HEK293 (cell line): ENCODE measurements around the gene METTL16.

ENCODE experiments used
- BCL11A ChIP-seq: fragments of 450-650 bp; formaldehyde crosslinking; IDR thresholded peaks from 2 replicates; pipeline ENCODE4 v1.5.1; 2016; ENCODE audit warnings: low read depth, missing biosample characterization, missing genetic modification characterization
- BCL11B ChIP-seq: fragments of 450-650 bp; formaldehyde crosslinking; IDR thresholded peaks from 2 replicates; pipeline ENCODE4 v1.5.1; 2016; ENCODE audit warnings: low read depth, missing biosample characterization, missing genetic modification characterization
- CTCF ChIP-seq: fragments of 450-650 bp; formaldehyde crosslinking; IDR thresholded peaks from 2 replicates; pipeline ENCODE4 v1.5.1; 2016; ENCODE audit warnings: missing biosample characterization, missing genetic modification characterization
- KLF10 ChIP-seq: fragments of 450-650 bp; IDR thresholded peaks from 2 replicates; pipeline ENCODE4 v1.5.1; 2018; ENCODE audit warnings: missing biosample characterization, mild to moderate bottlenecking, missing genetic modification characterization
- KLF16 ChIP-seq: fragments of 450-650 bp; formaldehyde crosslinking; IDR thresholded peaks from 2 replicates; pipeline ENCODE4 v1.5.1; 2017; ENCODE audit warnings: missing biosample characterization, missing genetic modification characterization
- KLF17 ChIP-seq: fragments of 450-650 bp; formaldehyde crosslinking; IDR thresholded peaks from 2 replicates; pipeline ENCODE4 v1.5.1; 2016; ENCODE audit warnings: missing biosample characterization, missing genetic modification characterization
- KLF9 ChIP-seq: fragments of 450-650 bp; formaldehyde crosslinking; IDR thresholded peaks from 2 replicates; pipeline ENCODE4 v1.5.1; 2016; ENCODE audit warnings: missing biosample characterization, missing genetic modification characterization, low read depth
- OVOL3 ChIP-seq: fragments of 450-650 bp; formaldehyde crosslinking; IDR thresholded peaks from 2 replicates; pipeline ENCODE4 v1.5.1; 2016; ENCODE audit warnings: missing biosample characterization, missing genetic modification characterization
- PRDM1 ChIP-seq: fragments of 450-650 bp; formaldehyde crosslinking; IDR thresholded peaks from 2 replicates; pipeline ENCODE4; 2016; ENCODE audit warnings: missing biosample characterization, missing genetic modification characterization
- PRDM6 ChIP-seq: fragments of 450-650 bp; formaldehyde crosslinking; IDR thresholded peaks from 2 replicates; pipeline ENCODE4 v1.5.1; 2017; ENCODE audit warnings: missing biosample characterization, missing genetic modification characterization
- RBAK ChIP-seq: fragments of 450-650 bp; formaldehyde crosslinking; IDR thresholded peaks from 2 replicates; pipeline ENCODE4 v1.5.1; 2016; ENCODE audit warnings: missing biosample characterization, missing genetic modification characterization
- SALL2 ChIP-seq: fragments of 450-650 bp; formaldehyde crosslinking; IDR thresholded peaks from 2 replicates; pipeline ENCODE4 v1.5.0; 2017; ENCODE audit warnings: missing biosample characterization, mild to moderate bottlenecking, missing genetic modification characterization, borderline replicate concordance
- SCRT1 ChIP-seq: fragments of 450-650 bp; formaldehyde crosslinking; IDR thresholded peaks from 2 replicates; pipeline ENCODE4 v1.5.1; 2016; ENCODE audit warnings: missing biosample characterization, missing genetic modification characterization, borderline replicate concordance
- SETDB1 ChIP-seq: IDR thresholded peaks from one replicate; pipeline ENCODE4 v1.6.1; 2017; ENCODE audit warnings: mild to moderate bottlenecking, low read length, moderate library complexity, mixed read lengths; ENCODE audit not compliant: insufficient read length
- WT1 ChIP-seq: fragments of 450-650 bp; formaldehyde crosslinking; IDR thresholded peaks from 2 replicates; pipeline ENCODE4 v1.5.1; 2016; ENCODE audit warnings: missing biosample characterization, missing genetic modification characterization
- ZBTB20 ChIP-seq: fragments of 450-650 bp; formaldehyde crosslinking; IDR thresholded peaks from 2 replicates; pipeline ENCODE4 v1.5.1; 2016; ENCODE audit warnings: missing biosample characterization, missing genetic modification characterization
- ZEB2 ChIP-seq: fragments of 450-650 bp; formaldehyde crosslinking; IDR thresholded peaks from 2 replicates; pipeline ENCODE4 v1.5.1; 2016; ENCODE audit warnings: missing biosample characterization, missing genetic modification characterization
- ZFP3 ChIP-seq: fragments of 450-650 bp; formaldehyde crosslinking; IDR thresholded peaks from 2 replicates; pipeline ENCODE4 v1.5.1; 2016; ENCODE audit warnings: low read depth, missing biosample characterization, missing genetic modification characterization
- ZFP69B ChIP-seq: fragments of 450-650 bp; formaldehyde crosslinking; IDR thresholded peaks from 2 replicates; pipeline ENCODE4 v1.5.1; 2016; ENCODE audit warnings: missing biosample characterization, missing genetic modification characterization
- ZNF114 ChIP-seq: fragments of 450-650 bp; formaldehyde crosslinking; IDR thresholded peaks from 2 replicates; pipeline ENCODE4 v1.5.0; 2017; ENCODE audit warnings: missing biosample characterization, missing genetic modification characterization
- ZNF174 ChIP-seq: fragments of 450-650 bp; formaldehyde crosslinking; IDR thresholded peaks from 2 replicates; pipeline ENCODE4 v1.5.0; 2017; ENCODE audit warnings: missing biosample characterization, mild to moderate bottlenecking, missing genetic modification characterization
- ZNF175 ChIP-seq: fragments of 450-650 bp; formaldehyde crosslinking; IDR thresholded peaks from 2 replicates; pipeline ENCODE4 v1.5.1; 2016; ENCODE audit warnings: missing biosample characterization, missing genetic modification characterization
- ZNF184 ChIP-seq: fragments of 450-650 bp; IDR thresholded peaks from 2 replicates; pipeline ENCODE4 v1.5.1; 2018; ENCODE audit warnings: missing biosample characterization, mild to moderate bottlenecking, missing genetic modification characterization
- ZNF19 ChIP-seq: fragments of 450-650 bp; formaldehyde crosslinking; IDR thresholded peaks from 2 replicates; pipeline ENCODE4; 2016; ENCODE audit warnings: missing biosample characterization, missing genetic modification characterization, low read depth
- ZNF239 ChIP-seq: fragments of 450-650 bp; formaldehyde crosslinking; IDR thresholded peaks from 2 replicates; pipeline ENCODE4 v1.5.1; 2016; ENCODE audit warnings: missing biosample characterization, missing genetic modification characterization
- ZNF274 ChIP-seq, 2 experiments: fragments of 200-500 bp in 1 of 2; fragments of 450-650 bp in 1 of 2; sonication (Bioruptor generic) in 1 of 2; formaldehyde crosslinking in 1 of 2; IDR thresholded peaks; 2 replicates each; pipeline versions ENCODE4 v1.5.1 to v1.6.1; 2014 to 2016; ENCODE audit warnings: borderline replicate concordance in 1 of 2, inconsistent platforms in 1 of 2, low read length in 1 of 2, missing biosample characterization in 1 of 2, missing genetic modification characterization in 1 of 2
- ZNF324 ChIP-seq: fragments of 450-650 bp; formaldehyde crosslinking; IDR thresholded peaks from 2 replicates; pipeline ENCODE4 v1.5.1; 2016; ENCODE audit warnings: missing biosample characterization, missing genetic modification characterization
- ZNF521 ChIP-seq: fragments of 450-650 bp; formaldehyde crosslinking; IDR thresholded peaks from 2 replicates; pipeline ENCODE4 v1.5.1; 2017; ENCODE audit warnings: missing biosample characterization, mild to moderate bottlenecking, missing genetic modification characterization
- ZNF548 ChIP-seq: fragments of 450-650 bp; formaldehyde crosslinking; IDR thresholded peaks from 2 replicates; pipeline ENCODE4 v1.5.1; 2016; ENCODE audit warnings: missing biosample characterization, missing genetic modification characterization
- ZNF560 ChIP-seq: fragments of 450-650 bp; formaldehyde crosslinking; IDR thresholded peaks from 2 replicates; pipeline ENCODE4 v1.5.1; 2017; ENCODE audit warnings: missing biosample characterization, missing genetic modification characterization, borderline replicate concordance
- ZNF600 ChIP-seq: fragments of 450-650 bp; formaldehyde crosslinking; IDR thresholded peaks from 2 replicates; pipeline ENCODE4 v1.5.1; 2016; ENCODE audit warnings: missing biosample characterization, missing genetic modification characterization
- ZNF626 ChIP-seq: fragments of 450-650 bp; sonication (Bioruptor Pico); formaldehyde crosslinking; IDR thresholded peaks from 2 replicates; pipeline ENCODE4 v1.5.1; 2018; ENCODE audit warnings: missing biosample characterization, missing genetic modification characterization, inconsistent platforms
- ZNF629 ChIP-seq: fragments of 450-650 bp; formaldehyde crosslinking; IDR thresholded peaks from 2 replicates; pipeline ENCODE4 v1.5.1; 2017; ENCODE audit warnings: missing biosample characterization, missing genetic modification characterization
- ZNF654 ChIP-seq: fragments of 450-650 bp; formaldehyde crosslinking; IDR thresholded peaks from 2 replicates; pipeline ENCODE4 v1.5.1; 2016; ENCODE audit warnings: low read depth, missing biosample characterization, missing genetic modification characterization
- ZNF701 ChIP-seq: fragments of 450-650 bp; formaldehyde crosslinking; IDR thresholded peaks from 2 replicates; pipeline ENCODE4 v1.5.1; 2016; ENCODE audit warnings: missing biosample characterization, missing genetic modification characterization
- ZNF791 ChIP-seq: fragments of 450-650 bp; formaldehyde crosslinking; IDR thresholded peaks from 2 replicates; pipeline ENCODE4 v1.5.1; 2016; ENCODE audit warnings: missing biosample characterization, missing genetic modification characterization
- ZXDB ChIP-seq: fragments of 450-650 bp; formaldehyde crosslinking; IDR thresholded peaks from 2 replicates; pipeline ENCODE4 v1.5.1; 2016; ENCODE audit warnings: missing biosample characterization, missing genetic modification characterization

The METTL16 gene

GRCh38 chr17:2396568-2397246 lies 115.0 kb downstream of the METTL16 start (continued):
- no peak for TF ChIP-seq ZNF324 (tag by site-specific recombination)
- no peak for TF ChIP-seq SCRT1 (tag by site-specific recombination)
- TF ChIP-seq ZNF175 (tag by site-specific recombination): no peak
- TF ChIP-seq SETDB1: no peak
- no peak for TF ChIP-seq ZNF114
- peak; percentile 61; the same call in 1 of the 2 replicates for TF ChIP-seq KLF16 (tag by site-specific recombination)
- TF ChIP-seq ZNF548 (tag by site-specific recombination): no peak
- no peak for TF ChIP-seq ZNF274 (IDR thresholded peaks at IDR 0.05; ENCODE audit: low read length)
- TF ChIP-seq ZNF274 (tag by site-specific recombination; IDR thresholded peaks at IDR 0.05; ENCODE audit: borderline replicate concordance): no peak
- TF ChIP-seq ZNF174 (tag by site-specific recombination): no peak
- peak; percentile 53; the same call in 1 of the 2 replicates for TF ChIP-seq ZXDB (tag by site-specific recombination)
- peak; percentile 86 for TF ChIP-seq KLF9 (tag by site-specific recombination)
- TF ChIP-seq KLF17: peak; percentile 42; the same call in 1 of the 2 replicates
- no peak for TF ChIP-seq ZNF19 (tag by site-specific recombination)
- TF ChIP-seq ZNF791 (tag by site-specific recombination): no peak
- TF ChIP-seq ZNF239 (tag by site-specific recombination): no peak
- TF ChIP-seq KLF10 (tag by site-specific recombination): peak; percentile 90
- TF ChIP-seq PRDM1 (tag by site-specific recombination): no peak
- peak; percentile 80 for TF ChIP-seq ZNF600 (tag by site-specific recombination)
- no peak for TF ChIP-seq RBAK (tag by site-specific recombination)
- TF ChIP-seq ZBTB20: peak; percentile 88
- no peak for TF ChIP-seq ZNF560
- TF ChIP-seq WT1: 0 out of 2 replicates have a peak, but pooled peaks have one; percentile 11
- no peak for TF ChIP-seq SALL2 (tag by site-specific recombination)
- 0 out of 2 replicates have a peak, but pooled peaks have one; percentile 34 for TF ChIP-seq BCL11A (tag by site-specific recombination)
- TF ChIP-seq ZNF626 (tag by site-specific recombination): no peak
- no peak for TF ChIP-seq ZFP69B (tag by site-specific recombination)
- no peak for TF ChIP-seq ZNF521 (tag by site-specific recombination)
- no peak for TF ChIP-seq ZNF654
- no peak for TF ChIP-seq ZNF184 (tag by site-specific recombination)
- TF ChIP-seq ZFP3: no peak
- TF ChIP-seq ZNF701 (tag by site-specific recombination): no peak
- TF ChIP-seq CTCF: no peak
- no peak for TF ChIP-seq BCL11B (tag by site-specific recombination)
- TF ChIP-seq PRDM6 (tag by site-specific recombination): no peak
- TF ChIP-seq OVOL3 (tag by site-specific recombination): no peak
- TF ChIP-seq ZNF629 (tag by site-specific recombination): peak; percentile 42; the same call in 1 of the 2 replicates
- TF ChIP-seq ZEB2: peak; percentile 37
